NT2/D1 (cell line): ENCODE data around the gene OPCML.

ENCODE experiments used
- SUZ12 ChIP-seq: IDR thresholded peaks from 2 replicates; pipeline ENCODE4 v1.6.1; 2011; ENCODE audit not compliant: insufficient read length, insufficient read depth; ENCODE audit errors: extremely low read depth
- YY1 ChIP-seq: IDR thresholded peaks from 2 replicates; pipeline ENCODE4 v1.6.1; 2011; ENCODE audit not compliant: insufficient read length, insufficient read depth
- ZNF274 ChIP-seq: IDR thresholded peaks from 2 replicates; pipeline ENCODE4 v1.6.1; 2011; ENCODE audit warnings: mild to moderate bottlenecking, low read depth, low read length

DNA sequence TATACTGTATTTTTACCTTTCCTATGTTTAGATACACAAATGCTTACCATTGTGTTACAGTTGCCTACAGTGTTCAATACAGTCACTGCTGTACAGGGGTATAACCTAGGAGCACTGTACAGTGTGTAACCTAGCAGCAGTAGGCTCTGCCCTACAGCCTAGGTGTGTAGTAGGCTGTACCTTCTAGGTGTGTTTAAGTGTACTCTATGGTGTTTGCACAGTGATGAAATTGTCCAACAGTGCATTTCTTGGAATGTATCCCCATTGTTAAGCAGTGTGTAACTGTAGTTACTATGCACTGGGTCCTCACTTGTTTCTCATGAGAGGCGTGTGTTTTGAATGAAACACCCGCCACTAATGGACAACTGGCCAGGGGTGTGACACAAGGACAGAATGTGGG, 269.0 kb downstream of the OPCML start:
- no peak for TF ChIP-seq ZNF274
- TF ChIP-seq YY1, result no peak
- TF ChIP-seq SUZ12, result no peak
